Hematopoietic multipotent progenitor cell treated with erythropoietin and hydrocortisone succinate and interleukin-3 and kit ligand, for 17 days (in vitro differentiated cells): ENCODE measurements around the gene ASPHD2.
A peak's percentile ranks its signal among the peaks of the same experiment; 100 is the strongest.

Source experiments
- DNase-seq: peaks from one replicate; pipeline ENCODE4 v3.0.0-alpha.2; 2015; ENCODE audit warnings: low spot score

Gene ASPHD2

GRCh38 chr22:26446808-26447515 lies 17.9 kb downstream of the ASPHD2 start:
- DNase-seq = no peak

- no peak for DNase-seq
Observed at GRCh38 chr22:26447584-26448329, 18.7 kb downstream of the ASPHD2 start.

GRCh38 chr22:26448334-26448733 lies 19.3 kb downstream of the ASPHD2 start:
- no peak for DNase-seq

GRCh38 chr22:26448941-26449340 lies 19.9 kb downstream of the ASPHD2 start:
- DNase-seq = no peak

- DNase-seq = no peak
Observed at GRCh38 chr22:26450453-26451185, 21.6 kb downstream of the ASPHD2 start.

- DNase-seq = no peak
Observed at GRCh38 chr22:26452236-26453016, 23.4 kb downstream of the ASPHD2 start.

GRCh38 chr22:26453216-26453615 lies 24.2 kb downstream of the ASPHD2 start:
- no peak for DNase-seq

- DNase-seq = no peak
Observed at GRCh38 chr22:26453812-26454500, 24.9 kb downstream of the ASPHD2 start.

- no peak for DNase-seq
Observed at GRCh38 chr22:26457661-26458272, 28.7 kb downstream of the ASPHD2 start.

GRCh38 chr22:26460202-26460601 lies 31.1 kb downstream of the ASPHD2 start:
- DNase-seq = no peak

GRCh38 chr22:26461188-26461810 lies 32.2 kb downstream of the ASPHD2 start:
- peak; percentile 64 for DNase-seq

GRCh38 chr22:26462051-26462450 lies 33.0 kb downstream of the ASPHD2 start:
- DNase-seq = no peak

- DNase-seq = no peak
Observed at GRCh38 chr22:26462641-26463040, 33.6 kb downstream of the ASPHD2 start.

GRCh38 chr22:26463101-26463661 lies 34.1 kb downstream of the ASPHD2 start:
- no peak for DNase-seq

GRCh38 chr22:26463688-26464087 lies 34.6 kb downstream of the ASPHD2 start:
- no peak for DNase-seq

- DNase-seq = no peak
Observed at GRCh38 chr22:26464312-26464711, 35.3 kb downstream of the ASPHD2 start.

GRCh38 chr22:26466196-26466595 lies 37.1 kb downstream of the ASPHD2 start:
- no peak for DNase-seq

GRCh38 chr22:26470807-26471206 lies 41.7 kb downstream of the ASPHD2 start:
- no peak for DNase-seq

GRCh38 chr22:26471522-26471921 lies 42.5 kb downstream of the ASPHD2 start:
- no peak for DNase-seq

- no peak for DNase-seq
Observed at GRCh38 chr22:26474682-26475081, 45.6 kb downstream of the ASPHD2 start.
